Posterior vena cava (tissue), 2 donors: ENCODE measurements around the gene PDE4D. TPM values are rescaled to one million over a fixed set of nuclear protein-coding genes. Genes with fewer than 3 reads are reported as not detected.

ENCODE experiments used
- DNase-seq: peaks from one replicate; pipeline ENCODE4 v3.0.0-alpha.2; 2020; ENCODE audit warnings: low spot score
- intact Hi-C, 2 donors: fragments of 100-400 bp; cut with DNase I; formaldehyde crosslinking; loops; one replicate each; pipeline versions ENCODE4 v1.14.1 to v1.14.2; 2022 to 2023
- total RNA-seq, 2 donors: library from RNA; stranded (reverse); fragmentation: NEBNext Ultra II Directional; extraction: Animal tissue kit (Norgen Biotek cat#: 25700); gene quantifications; one replicate each; pipeline ENCODE4 v1.2.1, GENCODE V29; 2021
- donor health status: DM: yes; HTN: yes; CAD: no.
- donor health status: DM: yes; HTN: yes; CAD: no.

PDE4D gene
- total RNA-seq, 2 donors from 2014 or later = 72.4 to 106 TPM

DNA sequence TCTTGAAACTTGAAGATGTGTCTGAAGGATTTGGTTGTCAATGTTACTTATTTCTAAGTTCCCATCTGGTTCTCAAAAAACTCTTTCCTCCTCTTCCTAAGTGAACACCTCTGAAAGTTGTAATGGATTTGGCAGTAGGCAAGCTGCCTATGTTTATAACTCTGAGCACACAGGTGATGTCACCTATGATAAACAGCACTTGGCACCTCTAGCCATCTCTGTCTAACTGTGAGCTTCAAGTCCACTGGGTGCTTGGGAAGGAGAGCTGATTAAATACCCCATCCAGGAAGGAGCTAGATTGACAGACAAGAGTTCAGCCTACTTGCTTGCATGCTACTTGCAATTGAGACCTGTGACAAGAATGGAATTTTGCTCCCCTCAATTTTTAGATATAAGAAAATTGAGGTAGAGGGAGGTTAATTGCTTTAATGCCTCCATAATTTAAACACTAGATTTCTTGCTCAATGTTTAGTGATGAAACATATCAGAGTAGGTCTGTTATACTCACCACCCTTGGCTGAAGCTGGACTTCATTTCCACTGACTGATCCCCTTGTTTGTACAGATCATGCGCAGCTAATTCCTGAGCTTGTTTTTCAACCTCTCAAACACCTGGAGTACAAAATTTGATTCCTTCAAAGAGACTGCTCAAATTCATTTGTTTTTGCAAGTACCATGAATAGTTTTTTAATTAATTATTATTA lies 49.9 kb downstream of the PDE4D start:
- intact Hi-C loops = no loop called here
- DNase-seq = no peak

DNA sequence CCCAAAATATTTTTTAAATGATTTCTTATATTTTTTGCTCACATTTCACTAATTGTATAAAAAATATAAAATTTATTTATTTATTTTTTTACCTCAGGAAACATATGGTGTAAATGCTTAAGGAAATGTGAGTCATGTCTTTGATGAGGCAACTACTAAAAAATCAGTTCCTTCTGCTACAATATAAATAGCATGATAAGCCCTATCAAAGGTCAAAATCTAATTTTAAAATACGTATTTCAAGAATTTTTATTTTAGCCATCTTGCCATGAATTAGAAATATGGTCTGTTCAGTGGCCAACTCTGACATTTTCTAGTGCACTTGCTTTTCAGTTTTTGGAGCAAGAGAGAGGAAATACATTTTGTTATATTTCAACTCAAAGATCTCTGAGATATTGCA lies 50.5 kb downstream of the PDE4D start:
- intact Hi-C loops = no loop called here

DNA sequence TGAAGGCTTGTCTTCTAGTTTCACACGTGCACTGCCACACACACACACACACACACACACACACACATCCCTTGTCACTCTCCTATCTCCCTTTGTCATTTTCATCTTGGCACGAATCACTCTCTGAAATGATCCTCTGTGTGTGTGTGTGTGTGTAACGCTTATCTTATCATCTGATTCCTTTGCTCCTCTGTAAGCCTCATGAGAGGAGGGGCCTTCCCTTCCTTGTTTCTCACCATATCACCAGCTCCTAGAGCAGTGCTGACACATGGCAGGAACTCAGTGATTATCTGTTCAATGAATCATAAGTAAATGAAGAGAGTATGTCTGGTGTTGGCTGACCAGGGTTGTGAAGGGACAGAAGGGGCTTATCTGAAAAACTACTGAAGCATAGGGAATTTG lies 53.3 kb downstream of the PDE4D start:
- intact Hi-C loops = no loop called here
- DNase-seq = no peak

More for the DNA sequence above, 50.5 kb downstream of the PDE4D start:
- DNase-seq = no peak

DNA sequence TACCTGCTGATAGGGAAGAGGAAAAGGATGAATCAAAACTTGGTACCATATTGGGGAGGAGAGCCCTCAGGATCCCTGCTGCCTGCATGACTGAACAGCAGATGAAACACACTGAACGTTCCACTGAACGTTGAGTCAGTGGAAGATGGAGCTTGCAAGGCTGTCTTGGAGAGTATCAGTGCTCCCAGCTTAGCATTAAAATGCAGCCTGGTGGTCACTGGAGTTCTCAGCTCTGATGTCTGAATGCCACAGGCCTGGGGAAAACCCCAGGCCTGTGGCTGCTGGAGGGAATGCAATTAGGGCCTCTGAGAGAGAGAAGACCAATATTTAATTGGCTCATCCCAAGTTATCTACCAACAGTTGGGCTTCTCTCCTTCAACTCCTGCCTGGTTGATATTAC lies 54.5 kb downstream of the PDE4D start:
- no peak for DNase-seq
- intact Hi-C loops = no loop called here

DNA sequence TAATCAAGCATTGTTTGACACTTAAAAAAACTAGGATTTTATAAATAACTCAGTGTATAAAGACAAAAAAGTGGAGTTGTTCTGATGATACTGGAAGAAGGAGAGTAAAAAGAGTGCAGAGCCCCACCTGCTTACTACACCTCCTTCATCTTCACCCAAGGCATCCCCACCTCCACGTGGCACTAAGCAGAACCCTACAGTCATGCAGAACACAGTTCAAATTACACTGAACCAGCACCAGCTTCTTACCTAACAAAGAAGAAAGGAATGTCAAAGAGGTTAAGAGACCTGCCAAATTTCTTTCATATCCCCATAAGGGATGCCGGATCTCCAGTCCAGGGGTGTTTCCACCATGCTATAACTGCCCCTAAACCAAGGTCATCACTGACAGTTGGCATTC lies 55.5 kb downstream of the PDE4D start:
- intact Hi-C loops = no loop called here
- DNase-seq = no peak

DNA sequence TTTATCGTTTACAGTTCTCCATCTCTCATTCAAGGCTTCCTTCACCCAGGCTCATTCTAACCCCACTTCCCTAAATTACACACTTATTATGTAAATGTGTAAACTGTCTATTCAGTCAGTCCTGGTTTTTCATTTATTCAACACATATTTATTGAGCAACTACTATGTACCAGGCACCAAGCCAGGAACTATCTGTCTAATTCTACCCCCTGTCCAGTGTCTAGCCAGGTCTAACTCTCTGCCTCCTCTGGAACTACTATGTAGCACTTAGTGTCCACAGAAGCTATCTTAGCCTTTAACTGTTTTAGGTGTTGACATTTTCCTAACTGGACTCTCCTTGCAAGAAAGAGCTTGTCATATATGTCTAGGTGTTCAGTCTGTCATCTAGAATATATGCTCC lies 56.5 kb downstream of the PDE4D start:
- intact Hi-C loops = no loop called here
- no peak for DNase-seq

DNA sequence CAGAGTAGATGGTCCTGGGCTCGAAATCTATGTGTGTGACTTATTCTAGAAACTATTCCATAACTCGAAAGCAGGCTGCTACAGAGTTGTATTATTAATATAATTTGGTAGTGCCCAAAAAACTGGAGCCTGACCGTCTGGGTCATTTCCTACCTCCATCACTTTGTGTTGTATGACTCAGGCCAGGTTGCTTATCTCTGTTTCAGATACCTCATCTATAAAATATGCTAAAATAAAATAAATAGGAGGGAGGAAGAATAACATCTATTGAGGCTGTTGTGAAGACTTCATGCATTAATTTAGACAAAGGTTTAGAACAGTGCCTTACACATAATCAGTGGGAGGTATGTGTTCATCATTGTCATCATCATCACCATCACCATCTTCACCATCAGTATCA lies 57.7 kb downstream of the PDE4D start:
- DNase-seq = no peak
- intact Hi-C loops = no loop called here

DNA sequence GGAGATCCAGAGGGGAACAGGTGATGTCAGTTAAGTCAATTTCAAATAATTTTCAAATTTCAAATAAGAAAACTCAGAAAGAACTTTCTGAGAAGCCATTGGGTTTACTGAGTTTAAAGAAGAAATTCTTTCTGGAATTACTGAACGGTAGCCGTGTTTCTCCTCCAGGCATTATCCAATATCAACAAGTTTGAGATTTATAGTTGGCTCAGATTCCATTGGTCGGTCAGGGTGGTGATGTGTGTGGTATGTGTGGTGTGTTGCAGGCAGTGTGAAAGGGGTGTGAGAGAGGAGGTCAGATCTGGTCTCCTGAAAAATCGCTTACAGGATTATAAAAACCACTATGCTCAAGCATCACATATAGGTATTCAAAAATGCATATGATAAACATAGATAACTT lies 60.1 kb downstream of the PDE4D start:
- no peak for DNase-seq
- intact Hi-C loops = no loop called here

DNA sequence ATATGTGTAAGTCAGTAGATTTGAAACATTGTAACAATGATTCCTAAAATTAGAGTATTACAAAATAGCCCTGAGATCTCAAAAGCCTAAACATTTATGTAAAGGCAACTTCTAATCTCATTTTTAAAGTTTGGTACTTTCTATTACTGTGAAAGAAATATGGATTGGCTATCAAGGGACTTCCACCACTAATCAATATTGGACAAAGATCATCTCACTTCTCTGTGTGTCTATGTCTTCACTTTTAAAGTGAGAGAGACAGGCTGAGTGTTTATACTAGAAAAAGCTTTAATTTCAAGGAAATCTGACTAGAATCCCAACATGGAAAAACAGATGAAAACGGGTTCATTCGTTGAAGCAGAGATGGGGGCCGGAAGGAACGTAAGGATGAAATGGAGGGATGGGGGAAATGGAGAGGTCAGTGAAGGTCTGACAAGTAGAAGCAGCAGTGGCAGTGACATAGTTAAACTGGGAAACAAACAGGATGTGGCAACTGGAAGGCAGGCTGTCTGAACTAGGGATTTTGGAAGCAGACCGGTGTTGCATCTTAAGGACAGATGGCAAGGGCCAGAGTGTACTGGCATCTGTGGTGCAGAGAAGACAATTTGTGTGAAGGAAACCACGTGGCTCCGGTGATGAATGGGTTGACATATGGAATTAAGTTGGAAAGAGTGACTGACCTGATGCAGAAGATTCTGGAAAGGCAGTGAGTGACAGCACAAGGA lies 60.8 kb downstream of the PDE4D start:
- DNase-seq = no peak
- intact Hi-C loops = no loop called here

DNA sequence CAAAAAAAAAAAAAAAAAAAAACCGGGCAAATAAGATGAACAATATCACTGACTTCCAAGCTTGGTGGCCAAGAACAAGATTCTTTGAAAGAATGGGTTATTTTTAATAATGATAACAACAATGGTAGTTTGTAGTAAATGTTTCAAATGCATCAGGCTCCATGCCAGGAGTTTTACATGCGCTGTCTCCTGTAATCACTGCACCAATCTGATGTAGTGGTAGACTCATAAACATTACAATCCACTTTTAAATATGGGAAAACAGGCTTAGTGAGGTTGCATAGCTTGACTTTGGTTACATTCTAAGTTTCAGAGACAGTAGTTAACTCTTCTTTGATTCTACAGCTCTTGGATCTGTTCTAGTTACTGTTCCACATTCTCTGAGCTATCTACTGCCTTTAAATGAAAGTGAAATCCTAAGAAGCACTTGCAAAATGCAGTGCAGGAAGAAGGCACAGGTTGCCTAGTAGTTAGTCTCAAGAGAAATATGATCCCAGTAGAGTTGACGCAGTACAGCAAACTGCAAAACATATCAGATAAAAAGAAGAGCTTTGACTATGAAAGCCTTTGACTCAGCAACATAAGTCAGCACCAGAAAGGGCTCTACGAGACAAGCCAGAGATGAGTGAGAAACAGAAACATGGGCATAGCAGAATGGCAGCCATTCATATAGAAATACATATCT lies 62.1 kb downstream of the PDE4D start:
- intact Hi-C loops = no loop called here
- no peak for DNase-seq

DNA sequence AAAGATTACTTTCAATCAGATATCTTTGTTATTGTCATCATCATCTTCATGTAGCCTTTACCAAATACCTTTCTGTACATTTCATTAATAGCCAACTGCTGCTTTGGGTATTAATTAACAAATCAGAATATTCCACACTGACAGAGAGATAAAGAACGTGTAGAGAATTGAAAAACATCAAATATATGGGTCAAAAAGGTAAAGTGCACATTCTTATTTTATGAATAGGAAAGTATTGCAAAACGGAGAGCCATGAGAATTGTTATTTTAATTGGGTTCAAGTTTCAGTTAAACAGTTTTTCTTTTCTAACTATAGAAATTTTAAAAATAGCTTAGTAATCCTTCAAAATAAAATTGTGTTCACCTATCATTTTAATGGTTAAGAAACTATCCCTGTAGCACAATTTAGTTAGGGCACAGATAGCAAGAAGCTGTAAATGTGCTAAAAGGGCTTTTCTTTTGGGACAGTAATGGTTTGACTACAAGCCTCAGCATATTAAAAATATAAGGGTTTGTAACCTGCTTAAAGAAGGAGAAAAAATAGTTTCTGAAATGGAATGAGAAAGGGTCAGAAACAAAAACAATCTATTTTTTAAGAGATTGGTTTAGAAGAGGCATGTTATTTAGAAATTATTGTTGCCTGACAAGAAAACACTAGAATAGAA lies 62.9 kb downstream of the PDE4D start:
- no peak for DNase-seq
- intact Hi-C loops = no loop called here

DNA sequence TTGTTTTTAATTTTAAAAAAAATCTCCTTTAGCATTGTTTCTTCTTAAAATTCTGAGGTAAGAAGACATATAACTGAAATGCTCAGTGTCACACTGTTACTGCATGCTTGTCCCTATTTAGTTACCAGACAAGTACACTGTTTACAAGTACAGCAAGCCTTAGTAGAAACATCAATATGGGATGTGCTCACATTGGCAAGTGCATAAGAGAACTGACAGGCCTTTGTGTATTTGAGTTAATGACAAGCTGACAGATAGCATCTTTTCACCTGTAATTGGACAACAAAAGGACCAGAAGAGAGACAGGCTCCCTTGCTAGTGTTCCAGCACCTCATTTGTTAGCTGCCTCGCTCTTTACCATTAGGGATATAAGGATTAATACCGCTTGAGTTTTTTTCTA lies 63.6 kb downstream of the PDE4D start:
- DNase-seq = no peak
- intact Hi-C loops = no loop called here

DNA sequence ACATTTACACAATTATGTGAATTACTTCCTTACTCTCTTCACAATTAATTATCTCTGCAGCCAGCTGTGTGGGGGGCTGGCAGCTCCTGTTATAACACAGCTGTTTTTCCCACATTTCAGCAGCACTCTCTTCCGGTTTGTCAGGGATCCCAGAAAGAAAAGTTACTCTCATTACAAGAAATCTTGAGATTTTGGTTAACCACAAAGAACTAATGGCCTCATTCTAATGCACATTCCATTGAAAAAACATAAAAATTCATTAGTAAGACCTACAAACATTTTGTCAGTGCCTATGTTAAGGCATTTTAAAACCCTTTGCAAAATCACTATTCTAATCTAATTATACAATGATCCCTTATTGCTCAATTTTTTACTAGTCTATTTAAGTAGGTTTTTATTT lies 64.1 kb downstream of the PDE4D start:
- intact Hi-C loops = no loop called here
- no peak for DNase-seq

DNA sequence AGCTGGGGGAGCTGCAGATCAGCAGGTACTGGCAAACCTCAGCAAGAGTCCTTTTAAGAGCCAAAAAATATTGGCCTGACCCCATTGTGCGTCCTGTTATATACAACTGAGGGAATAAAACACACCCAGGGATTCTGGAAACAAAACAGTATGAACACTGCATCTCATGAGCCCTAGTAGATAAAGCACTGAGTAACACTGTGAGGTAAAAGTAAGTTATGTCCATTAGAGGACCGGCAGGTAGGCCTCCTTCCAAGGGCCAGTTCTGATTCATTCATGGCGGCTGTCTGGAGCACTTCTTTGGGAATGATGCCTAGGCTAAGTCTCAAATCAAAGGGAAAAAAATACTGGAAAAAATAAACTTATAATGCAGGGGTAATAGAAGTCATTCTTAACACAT lies 64.9 kb downstream of the PDE4D start:
- DNase-seq = no peak
- intact Hi-C loops = no loop called here

DNA sequence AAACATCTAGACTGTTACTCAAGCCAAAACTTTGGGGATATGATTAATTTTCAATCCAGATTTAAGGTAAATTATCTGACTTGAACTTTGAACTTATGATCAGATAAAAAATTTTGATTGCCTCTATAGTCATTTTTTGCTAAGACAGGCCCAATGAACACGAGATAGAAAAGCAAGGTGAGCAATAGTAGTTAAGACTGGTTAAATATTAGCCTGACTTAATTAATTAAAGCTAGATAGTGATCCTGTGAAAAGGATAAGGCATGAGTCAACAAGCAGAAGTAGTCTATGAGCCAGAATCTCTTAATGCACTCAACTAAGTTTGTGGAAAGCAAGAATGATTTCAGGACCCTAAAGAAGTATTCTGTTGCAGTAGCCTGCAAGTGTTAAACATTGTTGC lies 66.5 kb downstream of the PDE4D start:
- intact Hi-C loops = no loop called here

DNA sequence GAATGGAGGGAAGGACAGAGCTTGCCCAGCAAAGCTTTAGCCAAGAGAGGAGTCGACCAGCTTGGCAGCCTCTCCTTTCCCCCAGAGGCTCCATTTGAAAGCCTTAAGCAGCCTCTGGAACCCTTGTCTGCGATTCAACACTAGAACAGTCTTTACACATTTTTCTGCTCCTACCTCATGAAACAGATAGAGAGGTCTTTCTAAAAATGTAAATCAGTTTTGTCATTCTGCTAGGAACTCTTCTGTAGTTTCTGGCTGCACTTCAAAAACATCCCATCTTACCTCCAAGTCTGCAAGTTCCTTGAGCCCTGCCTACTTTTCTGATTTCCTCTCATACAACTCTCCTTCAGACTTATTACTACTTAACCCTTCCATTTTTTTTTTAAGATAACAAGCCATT lies 70.1 kb downstream of the PDE4D start:
- intact Hi-C loops = no loop called here
- DNase-seq = no peak

More for the DNA sequence above, 66.5 kb downstream of the PDE4D start:
- DNase-seq = no peak

DNA sequence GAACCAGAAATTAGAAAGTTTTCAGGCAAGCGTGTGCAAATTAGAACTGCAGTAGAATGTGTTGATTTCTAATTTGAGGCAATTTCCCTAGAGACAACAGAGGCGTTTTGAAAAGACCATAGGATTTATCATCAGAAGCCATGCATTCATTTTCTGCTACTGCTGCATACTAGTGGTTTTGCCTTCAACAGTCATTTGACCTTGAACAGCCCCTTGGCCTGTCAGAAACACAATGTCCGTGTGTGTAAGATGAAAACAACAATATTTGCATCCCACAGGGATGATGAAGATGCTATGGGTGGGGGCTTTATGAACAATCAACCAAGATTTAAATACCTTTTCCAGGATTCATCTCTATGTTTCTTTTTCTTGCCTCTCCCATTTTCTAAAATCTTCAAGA lies 73.7 kb downstream of the PDE4D start:
- intact Hi-C loops = loop anchor here (10.0 kb wide), 4 partner anchors 465 to 855 kb away; no protein-coding TSS in a partner anchor
- DNase-seq = no peak

DNA sequence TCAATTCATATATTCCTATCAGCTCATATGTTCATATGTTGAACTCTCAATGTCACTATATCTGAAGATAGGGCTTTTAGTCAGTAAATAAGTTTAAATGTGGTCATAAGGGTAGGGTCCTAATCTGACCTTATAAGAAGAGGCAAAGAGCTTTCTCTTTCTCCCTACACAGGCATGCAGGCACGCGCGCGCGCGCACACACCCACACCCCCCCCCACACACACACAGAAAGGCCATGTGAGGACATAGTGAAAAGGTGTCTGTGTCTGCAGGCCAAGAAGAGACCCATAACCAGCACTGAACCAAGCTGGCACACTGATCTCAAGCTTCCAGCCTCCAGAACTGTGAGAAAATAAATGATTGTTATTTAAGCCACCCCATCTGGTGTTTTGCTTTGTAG lies 76.0 kb downstream of the PDE4D start:
- intact Hi-C loops = loop anchor here (10.0 kb wide), 4 partner anchors 467 to 857 kb away; no protein-coding TSS in a partner anchor
- DNase-seq = no peak

DNA sequence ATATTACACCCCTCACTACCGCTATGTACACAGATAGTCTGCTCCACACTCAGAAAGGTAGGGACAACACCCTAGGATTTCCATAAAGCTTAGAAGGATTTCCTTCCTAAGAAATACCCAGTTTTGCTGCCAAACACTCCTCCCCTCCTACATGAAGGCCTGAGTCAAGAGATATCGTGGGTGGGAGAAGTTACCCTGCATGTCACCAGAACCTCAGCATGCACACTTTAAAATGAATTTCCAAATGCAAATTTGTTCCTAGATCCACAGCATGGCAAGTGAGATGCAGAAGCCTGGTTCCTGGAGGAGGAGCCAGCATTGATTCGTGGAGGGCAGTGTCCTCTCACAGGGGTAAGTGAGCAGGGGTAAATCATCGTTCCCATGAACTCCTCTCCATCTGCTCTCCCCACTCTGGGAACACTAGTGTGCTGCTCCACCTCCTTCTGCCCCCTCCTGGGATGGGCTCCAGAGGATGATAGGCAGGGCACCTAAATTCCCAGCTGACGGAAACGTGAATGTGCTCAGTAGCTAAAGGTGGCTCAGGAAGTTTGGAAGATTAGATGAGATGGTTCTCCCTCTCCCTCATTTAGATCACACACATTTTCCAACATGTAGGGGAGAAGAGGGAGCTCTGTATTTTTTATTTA lies 76.7 kb downstream of the PDE4D start:
- intact Hi-C loops = loop anchor here (10.0 kb wide), 4 partner anchors 468 to 858 kb away; no protein-coding TSS in a partner anchor

More for the DNA sequence above, 76.7 kb downstream of the PDE4D start:
- DNase-seq = no peak
